Neural cell (in vitro differentiated cells): ENCODE data around the gene SYF2. TPM values are rescaled to one million over a fixed set of nuclear protein-coding genes. Genes with fewer than 3 reads are reported as not detected.
A peak's percentile ranks its signal among the peaks of the same experiment; 100 is the strongest.

Experiments used
- H2AFZ ChIP-seq: fragments of 200-600, 300-800 bp; sonication (generic), shearing (Covaris generic); 2 replicates; pipeline ENCODE4 v1.6.0; 2014; ENCODE audit warnings: low read depth, mild to moderate bottlenecking, antibody characterized with exemption, low read length, moderate library complexity
- H3F3A ChIP-seq: fragments of 200-600 bp; shearing (Covaris generic); 2 replicates; pipeline ENCODE4 v1.6.1; 2016; ENCODE audit warnings: mild to moderate bottlenecking, moderate library complexity, mixed read lengths, antibody characterized with exemption, low read length; ENCODE audit not compliant: insufficient read depth, poor library complexity, severe bottlenecking
- H3K27ac ChIP-seq: fragments of 200-600, 300-800 bp; sonication (generic), shearing (Covaris generic); 2 replicates; pipeline ENCODE4 v1.5.1; 2014; ENCODE audit warnings: mild to moderate bottlenecking, low read length, moderate library complexity
- H3K27me3 ChIP-seq: fragments of 300-800, 200-600 bp; sonication (generic), shearing (Covaris generic); 2 replicates; pipeline ENCODE4 v1.6.0; 2014; ENCODE audit warnings: mild to moderate bottlenecking, low read depth, low read length, moderate library complexity; ENCODE audit not compliant: insufficient read depth
- H3K36me3 ChIP-seq: fragments of 300-800, 200-600 bp; sonication (generic), shearing (Covaris generic); 2 replicates; pipeline ENCODE4 v1.5.1; 2014; ENCODE audit warnings: mild to moderate bottlenecking, antibody characterized with exemption, low read length, moderate library complexity; ENCODE audit not compliant: insufficient read depth
- H3K4me2 ChIP-seq: fragments of 300-800, 200-600 bp; sonication (generic), shearing (Covaris generic); 2 replicates; pipeline ENCODE4 v1.6.0; 2014; ENCODE audit warnings: mild to moderate bottlenecking, low read length
- H3K4me3 ChIP-seq: fragments of 300-800, 200-600 bp; sonication (generic), shearing (Covaris generic); 2 replicates; pipeline ENCODE4 v1.5.1; 2014; ENCODE audit warnings: mild to moderate bottlenecking, low read length, moderate library complexity
- H3K79me2 ChIP-seq: fragments of 200-600 bp; shearing (Covaris generic); replicated peaks from 2 replicates; pipeline ENCODE4 v1.6.0; 2014; ENCODE audit warnings: mild to moderate bottlenecking, low read length, moderate library complexity; ENCODE audit not compliant: insufficient read depth
- H3K9ac ChIP-seq: fragments of 300-800, 200-600 bp; sonication (generic), shearing (Covaris generic); 2 replicates; pipeline ENCODE4 v1.6.1; 2016; ENCODE audit warnings: mild to moderate bottlenecking, low read length, mixed read lengths
- H3K9me2 ChIP-seq: fragments of 200-600 bp; shearing (Covaris generic); 2 replicates; pipeline ENCODE4 v1.6.1; 2016; ENCODE audit warnings: mild to moderate bottlenecking, low read length, mixed read lengths; ENCODE audit not compliant: insufficient read depth
- H3K9me3 ChIP-seq: fragments of 200-600, 300-800 bp; sonication (generic), shearing (Covaris generic); 2 replicates; pipeline ENCODE4 v1.6.1; 2016; ENCODE audit warnings: mild to moderate bottlenecking, mixed run types, low read length, moderate library complexity, mixed read lengths
- H4K20me1 ChIP-seq: fragments of 200-600 bp; shearing (Covaris generic); 2 replicates; pipeline ENCODE4 v1.6.1; 2016; ENCODE audit warnings: mild to moderate bottlenecking, mixed run types; ENCODE audit not compliant: insufficient read depth
- EP300 ChIP-seq: fragments of 450-650 bp; conservative IDR thresholded peaks from 2 replicates; pipeline ENCODE4 v1.6.1; 2014; ENCODE audit warnings: antibody characterized with exemption, mild to moderate bottlenecking, moderate library complexity; ENCODE audit not compliant: poor library complexity, severe bottlenecking
- EZH2 ChIP-seq: fragments of 200-600, 300-800 bp; shearing (Covaris generic), sonication (generic); IDR thresholded peaks from 2 replicates; pipeline ENCODE4 v1.6.1; 2014; ENCODE audit warnings: antibody characterized with exemption, low read length, borderline replicate concordance, mild to moderate bottlenecking; ENCODE audit not compliant: insufficient read depth, poor library complexity, severe bottlenecking
- MXI1 ChIP-seq: fragments of 450-650 bp; conservative IDR thresholded peaks from 2 replicates; pipeline ENCODE4 v1.6.1; 2014; ENCODE audit warnings: antibody characterized with exemption, mild to moderate bottlenecking; ENCODE audit not compliant: poor library complexity, severe bottlenecking
- POLR2AphosphoS5 ChIP-seq: IDR thresholded peaks from 2 replicates; pipeline ENCODE4 v1.6.1; 2012
- RAD21 ChIP-seq: fragments of 450-650 bp; conservative IDR thresholded peaks from 2 replicates; pipeline ENCODE4 v1.6.1; 2014; ENCODE audit warnings: antibody characterized with exemption, mild to moderate bottlenecking, moderate library complexity
- SMC3 ChIP-seq: fragments of 450-650 bp; conservative IDR thresholded peaks from 2 replicates; pipeline ENCODE4 v1.6.1; 2014; ENCODE audit warnings: antibody characterized with exemption, mild to moderate bottlenecking, moderate library complexity; ENCODE audit not compliant: poor library complexity
- TAF1 ChIP-seq: IDR thresholded peaks from 2 replicates; pipeline ENCODE4 v1.6.1; 2012; ENCODE audit warnings: low read depth
- polyA plus RNA-seq: library from polyadenylated mRNA; depleted of rRNA; stranded (reverse); fragments of >200 nt; gene quantifications from 2 replicates; pipeline ENCODE4 v1.2.3, GENCODE V29; 2014
- TF ChIP-seq, protein P1 (sequence below): fragments of 450-650 bp; IDR thresholded peaks from 2 replicates; pipeline ENCODE4 v1.5.1; 2014; ENCODE audit warnings: antibody characterized with exemption, mild to moderate bottlenecking, moderate library complexity; ENCODE audit not compliant: poor library complexity, severe bottlenecking
- TF ChIP-seq, protein P2 (sequence below): IDR thresholded peaks from 2 replicates; pipeline ENCODE4 v1.6.1; 2012; ENCODE audit warnings: borderline replicate concordance

SYF2 gene
- polyA plus RNA-seq, 1 donor from 2014 or later = 94.1 TPM

DNA sequence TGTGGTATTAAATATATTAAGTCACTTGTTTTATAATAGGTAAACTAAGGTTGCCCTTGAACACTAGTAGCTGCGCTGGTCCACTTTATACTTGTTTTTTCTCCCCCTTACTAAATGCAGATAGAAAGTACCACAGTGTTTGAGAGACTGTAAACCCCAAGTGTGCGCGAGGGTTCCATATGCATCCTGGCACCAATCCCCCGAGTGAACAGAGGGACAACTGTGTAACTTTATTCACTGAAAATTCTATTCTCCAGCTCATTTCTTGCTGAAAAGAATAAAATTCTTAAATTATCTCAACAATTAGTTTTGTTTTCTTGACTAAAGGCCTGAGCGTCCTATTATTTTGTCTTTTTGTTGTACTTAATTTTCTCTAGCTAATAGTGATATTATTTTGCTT is 13.1 kb upstream of the SYF2 start:
- Histone ChIP-seq H3K9me2 (no peaks in the 10 kb centered on the region), H3K79me2 (peaks cover 31% of the 10 kb centered on the region), H4K20me1 (no peaks in the 10 kb centered on the region), H3K9ac (peak overlapping the region; percentile 82), H2AFZ (no peak overlapping the region), H3K9me3 (no peaks in the 10 kb centered on the region), H3F3A (no peaks in the 10 kb centered on the region), H3K27ac (no peak overlapping the region), H3K4me3 (peak overlapping the region; percentile 87), H3K4me2 (peak overlapping the region; percentile 77), H3K36me3 (peaks cover 8% of the 10 kb centered on the region), H3K27me3 (no peaks in the 10 kb centered on the region)
- TF ChIP-seq EP300 (no peak), POLR2AphosphoS5 (no peak)

DNA sequence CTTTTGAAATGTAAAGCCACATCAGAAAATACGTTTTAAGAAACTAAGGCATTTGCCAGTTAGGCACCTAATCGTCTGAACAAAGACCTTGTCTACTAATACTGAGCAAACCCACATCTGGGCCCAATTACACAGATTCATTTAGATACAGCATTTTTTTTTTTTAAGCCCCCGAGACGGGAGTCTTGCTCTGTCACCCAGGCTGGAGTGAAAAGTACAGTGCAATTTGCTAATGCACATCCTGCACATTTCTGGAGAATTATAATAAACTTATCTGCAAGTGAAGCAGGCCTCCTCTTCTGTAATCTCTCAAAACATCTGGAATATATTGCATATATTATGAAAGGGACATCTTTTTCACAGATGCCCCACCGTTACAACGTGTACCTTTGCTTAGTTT is 11.6 kb upstream of the SYF2 start:
- H3F3A ChIP-seq = no peaks in the 10 kb centered on the region
- TF ChIP-seq TAF1 = no peak
- TF ChIP-seq, protein P1, sequence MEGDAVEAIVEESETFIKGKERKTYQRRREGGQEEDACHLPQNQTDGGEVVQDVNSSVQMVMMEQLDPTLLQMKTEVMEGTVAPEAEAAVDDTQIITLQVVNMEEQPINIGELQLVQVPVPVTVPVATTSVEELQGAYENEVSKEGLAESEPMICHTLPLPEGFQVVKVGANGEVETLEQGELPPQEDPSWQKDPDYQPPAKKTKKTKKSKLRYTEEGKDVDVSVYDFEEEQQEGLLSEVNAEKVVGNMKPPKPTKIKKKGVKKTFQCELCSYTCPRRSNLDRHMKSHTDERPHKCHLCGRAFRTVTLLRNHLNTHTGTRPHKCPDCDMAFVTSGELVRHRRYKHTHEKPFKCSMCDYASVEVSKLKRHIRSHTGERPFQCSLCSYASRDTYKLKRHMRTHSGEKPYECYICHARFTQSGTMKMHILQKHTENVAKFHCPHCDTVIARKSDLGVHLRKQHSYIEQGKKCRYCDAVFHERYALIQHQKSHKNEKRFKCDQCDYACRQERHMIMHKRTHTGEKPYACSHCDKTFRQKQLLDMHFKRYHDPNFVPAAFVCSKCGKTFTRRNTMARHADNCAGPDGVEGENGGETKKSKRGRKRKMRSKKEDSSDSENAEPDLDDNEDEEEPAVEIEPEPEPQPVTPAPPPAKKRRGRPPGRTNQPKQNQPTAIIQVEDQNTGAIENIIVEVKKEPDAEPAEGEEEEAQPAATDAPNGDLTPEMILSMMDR = no peak
- no peak for TF ChIP-seq SMC3
- TF ChIP-seq RAD21 = no peak
- no peak for TF ChIP-seq EZH2
- TF ChIP-seq POLR2AphosphoS5 = no peak
- TF ChIP-seq MXI1 = no peak
- no peak for TF ChIP-seq EP300
- TF ChIP-seq, protein P2, sequence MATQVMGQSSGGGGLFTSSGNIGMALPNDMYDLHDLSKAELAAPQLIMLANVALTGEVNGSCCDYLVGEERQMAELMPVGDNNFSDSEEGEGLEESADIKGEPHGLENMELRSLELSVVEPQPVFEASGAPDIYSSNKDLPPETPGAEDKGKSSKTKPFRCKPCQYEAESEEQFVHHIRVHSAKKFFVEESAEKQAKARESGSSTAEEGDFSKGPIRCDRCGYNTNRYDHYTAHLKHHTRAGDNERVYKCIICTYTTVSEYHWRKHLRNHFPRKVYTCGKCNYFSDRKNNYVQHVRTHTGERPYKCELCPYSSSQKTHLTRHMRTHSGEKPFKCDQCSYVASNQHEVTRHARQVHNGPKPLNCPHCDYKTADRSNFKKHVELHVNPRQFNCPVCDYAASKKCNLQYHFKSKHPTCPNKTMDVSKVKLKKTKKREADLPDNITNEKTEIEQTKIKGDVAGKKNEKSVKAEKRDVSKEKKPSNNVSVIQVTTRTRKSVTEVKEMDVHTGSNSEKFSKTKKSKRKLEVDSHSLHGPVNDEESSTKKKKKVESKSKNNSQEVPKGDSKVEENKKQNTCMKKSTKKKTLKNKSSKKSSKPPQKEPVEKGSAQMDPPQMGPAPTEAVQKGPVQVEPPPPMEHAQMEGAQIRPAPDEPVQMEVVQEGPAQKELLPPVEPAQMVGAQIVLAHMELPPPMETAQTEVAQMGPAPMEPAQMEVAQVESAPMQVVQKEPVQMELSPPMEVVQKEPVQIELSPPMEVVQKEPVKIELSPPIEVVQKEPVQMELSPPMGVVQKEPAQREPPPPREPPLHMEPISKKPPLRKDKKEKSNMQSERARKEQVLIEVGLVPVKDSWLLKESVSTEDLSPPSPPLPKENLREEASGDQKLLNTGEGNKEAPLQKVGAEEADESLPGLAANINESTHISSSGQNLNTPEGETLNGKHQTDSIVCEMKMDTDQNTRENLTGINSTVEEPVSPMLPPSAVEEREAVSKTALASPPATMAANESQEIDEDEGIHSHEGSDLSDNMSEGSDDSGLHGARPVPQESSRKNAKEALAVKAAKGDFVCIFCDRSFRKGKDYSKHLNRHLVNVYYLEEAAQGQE = no peak
- no peaks in the 10 kb centered on the region for H3K9me3 ChIP-seq
- H3K27me3 ChIP-seq = no peaks in the 10 kb centered on the region
- H3K9ac ChIP-seq = no peak overlapping the region
- H3K4me3 ChIP-seq = no peak overlapping the region
- H3K36me3 ChIP-seq = peaks cover 8% of the 10 kb centered on the region
- H2AFZ ChIP-seq = no peak overlapping the region
- H3K27ac ChIP-seq = no peak overlapping the region
- H3K4me2 ChIP-seq = no peak overlapping the region
- H3K9me2 ChIP-seq = no peaks in the 10 kb centered on the region
- H4K20me1 ChIP-seq = no peaks in the 10 kb centered on the region
- peaks cover 31% of the 10 kb centered on the region for H3K79me2 ChIP-seq
